Body of pancreas (tissue), 4 donors: ENCODE data around the gene PLXNA3. TPM values are rescaled to one million over a fixed set of nuclear protein-coding genes. Genes with fewer than 3 reads are reported as not detected.
"Not testable (repeated sequence)": the region's sequence is repeated elsewhere in the genome, so short reads cannot be mapped to it uniquely, and the experiment has no call there.

Source experiments
- ATAC-seq: fragments of 150-250 bp; one replicate; pipeline ENCODE4 v1.9.1; 2016
- DNase-seq, 4 donors: peaks; one replicate each; pipeline ENCODE4 v3.0.0-alpha.2; 2019
- H3K27ac ChIP-seq, 4 donors: fragments of 200-600 bp; sonication (generic); 1 replicate in 3 of 4; 2 replicates in 1 of 4; pipeline versions ENCODE4 v1.5.1 to v1.6.1; 2016 to 2019; ENCODE audit warnings: mild to moderate bottlenecking in 1 of 4, mixed read lengths in 1 of 4, moderate library complexity in 1 of 4
- H3K27me3 ChIP-seq, 2 donors: fragments of 200-600 bp; sonication (generic); one replicate each; pipeline ENCODE4 v1.6.0; 2016; ENCODE audit warnings: mild to moderate bottlenecking in 1 of 2
- H3K36me3 ChIP-seq, 2 donors: fragments of 200-600 bp; sonication (generic); replicated peaks in 1 of 2; 2 replicates each; pipeline ENCODE4 v1.5.1; 2016; ENCODE audit warnings: low read depth in 2 of 2; ENCODE audit not compliant: insufficient read depth in 1 of 2
- H3K4me1 ChIP-seq: fragments of 200-600 bp; sonication (generic); one replicate; pipeline ENCODE4 v1.6.0; 2016
- H3K4me3 ChIP-seq, 2 donors: fragments of 200-600 bp; sonication (generic); 1 replicate in 1 of 2; 2 replicates in 1 of 2; pipeline ENCODE4 v1.5.1; 2016 to 2019
- H3K9me3 ChIP-seq, 3 donors: fragments of 200-600 bp; sonication (generic); 1 replicate in 2 of 3; 2 replicates in 1 of 3; pipeline ENCODE4 v1.5.1; 2016
- POLR2A ChIP-seq, 3 donors: fragments of 450-650 bp; IDR thresholded peaks; one replicate each; pipeline ENCODE4 v1.6.1; 2016; ENCODE audit warnings: antibody characterized with exemption in 3 of 3, mild to moderate bottlenecking in 2 of 3
- WGBS, 2 donors: methylation state at CpG; one replicate each; pipeline ENCODE4 v1.1.5; 2017; 5-methylcytosine and 5-hydroxymethylcytosine counted together
- intact Hi-C: fragments of 100-400 bp; cut with DNase I; formaldehyde crosslinking; loops from one replicate; pipeline ENCODE4 v1.15.1; 2023
- total RNA-seq, 2 donors: library from RNA; depleted of rRNA; stranded (reverse); fragments of >200 nt; gene quantifications; one replicate each; pipeline ENCODE4 v1.1.0, GENCODE V29; 2016
- TF ChIP-seq, protein P1 (sequence below), 7 experiments: fragments of 450-650 bp in 4 of 7; fragments of 200-600 bp in 3 of 7; sonication (generic) in 3 of 7; IDR thresholded peaks; one replicate each; pipeline ENCODE4 v1.5.1; 2016 to 2019; ENCODE audit warnings: antibody characterized with exemption in 7 of 7

The PLXNA3 gene
- total RNA-seq, 2 donors from 2014 or later = 7.3 to 19.1 TPM

DNA sequence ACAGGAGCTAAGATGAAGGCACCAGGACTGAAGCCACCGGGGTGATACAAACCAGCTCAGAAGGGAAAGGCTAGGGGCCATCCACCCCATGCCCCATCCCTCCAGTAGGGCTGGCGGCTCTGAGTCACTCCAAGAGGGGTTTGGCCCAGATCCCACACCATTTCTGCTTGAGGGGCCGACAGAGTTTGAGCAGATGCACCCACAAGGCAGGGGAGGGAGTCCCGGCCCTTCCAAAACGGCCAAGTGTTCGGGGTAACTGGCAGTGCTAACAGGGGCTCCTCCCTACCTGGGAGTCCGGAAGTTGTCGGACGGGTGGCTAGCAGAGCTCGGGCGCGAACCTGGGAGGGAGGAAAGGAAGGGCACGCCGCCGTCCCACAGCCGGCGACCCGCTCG lies 31.9 kb downstream of the PLXNA3 start:
- DNase-seq (peak; percentile 25 to 36 (median 33)), ATAC-seq (peak; percentile 4)
- H3K27ac ChIP-seq = peak overlapping the region; percentile 82 to 97 (median 93)
- no peaks in the 10 kb centered on the region for H3K36me3 ChIP-seq
- 0% methylated on average over 1 to 13 of the region's 19 CpGs for WGBS, 2 donors
- no peak for TF ChIP-seq POLR2A (IDR thresholded peaks at IDR 0.05)
- TF ChIP-seq, protein P1, sequence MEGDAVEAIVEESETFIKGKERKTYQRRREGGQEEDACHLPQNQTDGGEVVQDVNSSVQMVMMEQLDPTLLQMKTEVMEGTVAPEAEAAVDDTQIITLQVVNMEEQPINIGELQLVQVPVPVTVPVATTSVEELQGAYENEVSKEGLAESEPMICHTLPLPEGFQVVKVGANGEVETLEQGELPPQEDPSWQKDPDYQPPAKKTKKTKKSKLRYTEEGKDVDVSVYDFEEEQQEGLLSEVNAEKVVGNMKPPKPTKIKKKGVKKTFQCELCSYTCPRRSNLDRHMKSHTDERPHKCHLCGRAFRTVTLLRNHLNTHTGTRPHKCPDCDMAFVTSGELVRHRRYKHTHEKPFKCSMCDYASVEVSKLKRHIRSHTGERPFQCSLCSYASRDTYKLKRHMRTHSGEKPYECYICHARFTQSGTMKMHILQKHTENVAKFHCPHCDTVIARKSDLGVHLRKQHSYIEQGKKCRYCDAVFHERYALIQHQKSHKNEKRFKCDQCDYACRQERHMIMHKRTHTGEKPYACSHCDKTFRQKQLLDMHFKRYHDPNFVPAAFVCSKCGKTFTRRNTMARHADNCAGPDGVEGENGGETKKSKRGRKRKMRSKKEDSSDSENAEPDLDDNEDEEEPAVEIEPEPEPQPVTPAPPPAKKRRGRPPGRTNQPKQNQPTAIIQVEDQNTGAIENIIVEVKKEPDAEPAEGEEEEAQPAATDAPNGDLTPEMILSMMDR (IDR thresholded peaks at IDR 0.05) = no peak
- intact Hi-C loops = no loop called here
- peak overlapping the region; percentile 2 to 17 for H3K4me3 ChIP-seq
- peaks cover 39% of the 10 kb centered on the region for H3K4me1 ChIP-seq
- H3K9me3 ChIP-seq = no peaks in the 10 kb centered on the region
- H3K27me3 ChIP-seq = no peaks in the 10 kb centered on the region

DNA sequence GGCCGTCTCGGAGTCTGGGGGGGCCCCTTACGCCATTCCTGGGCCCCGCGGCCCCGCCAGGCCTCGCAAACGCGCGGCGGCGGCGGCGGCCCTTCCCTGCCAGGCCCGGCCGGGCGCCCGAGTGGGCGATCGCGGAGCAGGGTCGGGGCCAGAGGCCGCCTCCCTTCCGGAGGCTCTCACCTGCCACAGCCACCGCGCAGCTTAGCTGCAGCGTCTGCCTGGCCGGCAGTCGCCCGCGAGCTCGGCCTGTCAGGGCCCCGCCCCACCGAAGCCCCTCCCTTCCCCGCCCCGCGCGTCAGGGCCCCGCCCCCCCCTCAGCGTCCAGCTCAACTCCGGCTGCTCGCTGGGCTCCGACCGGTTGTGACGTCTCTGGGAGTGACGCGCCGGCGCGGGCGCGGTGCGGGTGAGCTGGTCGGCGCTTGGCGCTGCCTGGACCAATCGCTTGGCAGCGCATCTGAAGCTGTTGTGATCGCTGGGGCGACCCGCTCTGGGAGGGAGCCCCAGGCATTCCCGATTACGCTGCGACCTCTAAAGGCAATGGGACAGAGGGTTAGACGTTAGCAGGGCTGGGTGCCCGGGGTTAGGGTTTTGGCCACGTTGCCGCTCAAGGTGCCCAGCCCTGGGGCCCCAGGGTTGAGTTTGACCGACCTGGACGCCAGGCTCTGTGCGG lies 32.5 kb downstream of the PLXNA3 start, which contains the start of gene SLC10A3:
Gene SLC10A3 (minus strand): TSS at position 216 of the 670 bp plus-strand sequence. CDS start 1,689 bp downstream, outside the sequence.
- H3K4me1 ChIP-seq = peaks cover 34% of the 10 kb centered on the region
- no peaks in the 10 kb centered on the region for H3K9me3 ChIP-seq
- no peaks in the 10 kb centered on the region for H3K36me3 ChIP-seq
- H3K4me3 ChIP-seq = peak within 1 kb of the TSS; percentile 2 to 17
- ATAC-seq = peak; percentile 86
- 0% methylated on average over 3 of the region's 71 CpGs; no CpG with 5 or more reads in 1 of the 2 donors for WGBS, 2 donors
- peak; percentile 92 to 96 (median 94) for DNase-seq
- TF ChIP-seq, protein P1 (IDR thresholded peaks at IDR 0.05) = peak in 1 of 7 experiments; percentile 5
- peak; percentile 91 to 93 (median 91) for TF ChIP-seq POLR2A (IDR thresholded peaks at IDR 0.05)
- H3K27me3 ChIP-seq = no peaks in the 10 kb centered on the region
- intact Hi-C loops = no loop called here
- peak within 1 kb of the TSS; percentile 82 to 97 (median 93) for H3K27ac ChIP-seq

DNA sequence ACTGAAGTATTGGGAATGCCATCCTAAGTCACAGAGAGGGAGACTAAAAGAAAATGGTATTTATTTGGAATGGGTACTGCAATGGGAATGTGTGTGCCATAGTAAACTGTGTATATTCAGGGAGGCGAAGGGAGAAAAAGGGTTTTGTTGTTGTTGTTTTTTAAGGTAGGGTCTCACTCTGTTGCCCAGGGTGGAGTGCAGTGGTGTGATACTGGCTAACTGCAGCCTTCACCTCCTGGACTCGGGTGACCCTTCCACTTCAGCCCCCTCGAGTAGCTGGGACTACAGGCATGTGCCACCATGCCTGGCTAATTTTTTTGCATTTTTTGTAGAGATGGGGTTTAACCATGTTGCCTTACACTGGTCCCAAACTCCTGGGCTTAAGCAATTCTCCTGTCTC lies 36.6 kb downstream of the PLXNA3 start:
- H3K4me3 ChIP-seq = no peak overlapping the region
- DNase-seq = no peak

DNA sequence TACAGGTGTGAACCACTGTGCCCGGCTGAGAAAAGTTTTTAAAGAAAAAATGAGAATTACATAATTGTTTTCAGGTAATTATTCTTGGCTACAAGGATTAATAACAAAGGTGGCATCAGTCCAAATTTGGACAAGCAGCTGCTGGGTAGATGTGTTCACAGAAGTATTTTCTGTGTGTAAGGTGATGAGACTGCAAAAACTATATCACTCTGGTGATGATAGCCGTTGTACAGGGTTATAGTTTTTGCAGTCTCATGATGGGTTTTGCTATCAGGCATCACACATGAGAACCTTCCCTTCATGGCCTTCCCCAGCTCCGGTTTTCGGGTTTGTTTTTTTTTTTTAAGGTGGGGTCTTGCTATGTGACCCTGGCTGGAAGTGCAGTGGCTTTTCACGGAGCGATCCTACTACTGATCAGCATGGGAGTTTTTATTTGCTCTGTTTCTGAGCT lies 37.4 kb downstream of the PLXNA3 start:
- DNase-seq (no peak), ATAC-seq (no peak)
- Histone ChIP-seq H3K4me1 (no peaks in the 10 kb centered on the region), H3K27ac (no peak overlapping the region), H3K4me3 (no peak overlapping the region), H3K36me3 (no peaks in the 10 kb centered on the region), H3K9me3 (no peaks in the 10 kb centered on the region), H3K27me3 (no peaks in the 10 kb centered on the region)
- 63 to 72% methylated on average over 3 to 6 of the region's 6 CpGs for WGBS, 2 donors
- intact Hi-C loops = no loop called here
- TF ChIP-seq, protein P1 (IDR thresholded peaks at IDR 0.05) = no peak
- TF ChIP-seq POLR2A (IDR thresholded peaks at IDR 0.05) = no peak

More for the DNA sequence above, 36.6 kb downstream of the PLXNA3 start:
- intact Hi-C loops = no loop called here
- Histone ChIP-seq H3K27ac (no peak overlapping the region), H3K36me3 (no peaks in the 10 kb centered on the region), H3K27me3 (no peaks in the 10 kb centered on the region), H3K4me1 (peaks cover 1% of the 10 kb centered on the region), H3K9me3 (no peaks in the 10 kb centered on the region)
- ATAC-seq = no peak
- TF ChIP-seq POLR2A (IDR thresholded peaks at IDR 0.05) = no peak
- TF ChIP-seq, protein P1 (IDR thresholded peaks at IDR 0.05) = no peak
- WGBS, 2 donors = 56 to 73% methylated on average over 3 of the region's 3 CpGs

DNA sequence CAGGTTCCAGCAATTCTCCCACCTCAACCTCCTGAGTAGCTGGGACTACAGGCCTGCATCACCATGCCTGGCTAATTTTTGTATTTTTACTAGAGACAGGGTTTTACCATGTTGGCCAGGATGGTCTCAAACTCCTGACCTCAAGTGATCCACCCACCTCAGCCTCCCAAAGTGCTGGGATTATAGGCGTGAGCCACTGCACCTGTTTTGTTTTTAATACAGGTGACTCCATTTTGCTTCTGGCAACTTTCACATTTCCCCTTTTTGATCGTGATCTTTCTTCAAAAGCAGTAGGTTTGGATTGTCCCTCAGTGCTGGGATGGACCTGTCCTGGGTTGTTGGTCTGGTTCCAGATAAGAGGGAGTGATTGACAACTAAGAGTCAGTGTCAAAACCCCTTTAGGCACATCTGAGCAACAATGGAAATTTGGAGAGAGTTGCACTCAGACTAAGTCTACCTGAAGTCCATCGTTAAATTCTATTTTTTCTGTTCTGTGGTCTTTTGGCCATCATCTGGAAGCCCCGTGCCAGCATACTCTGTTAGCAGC lies 38.6 kb downstream of the PLXNA3 start:
- H3K9me3 ChIP-seq, DNase-seq, H3K27ac ChIP-seq, ATAC-seq, H3K4me1 ChIP-seq, H3K36me3 ChIP-seq, intact Hi-C loops, H3K27me3 ChIP-seq, H3K4me3 ChIP-seq: not testable (repeated sequence)
- 52 to 71% methylated on average over 3 to 4 of the region's 4 CpGs for WGBS, 2 donors

DNA sequence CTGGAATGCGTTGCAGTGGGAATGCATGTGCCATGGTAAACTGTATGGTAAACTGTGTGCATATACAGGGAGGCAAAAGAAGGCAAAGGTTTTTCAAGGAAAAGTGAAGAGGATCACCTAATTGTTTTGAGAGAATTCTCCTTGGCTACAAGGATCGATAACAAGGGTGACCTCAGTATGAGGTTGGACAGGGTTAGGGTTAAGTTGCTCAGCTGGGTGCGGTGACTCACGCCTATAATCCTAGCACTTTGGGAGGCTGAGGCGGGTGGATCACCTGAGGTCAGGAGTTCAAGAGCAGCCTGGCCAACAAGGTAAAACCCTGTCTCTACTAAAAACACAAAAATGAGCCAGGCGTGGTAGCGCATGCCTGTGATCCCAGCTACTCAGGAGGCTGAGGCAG lies 43.3 kb downstream of the PLXNA3 start:
- H3K27ac ChIP-seq, H3K36me3 ChIP-seq, H3K27me3 ChIP-seq, DNase-seq, H3K4me1 ChIP-seq, intact Hi-C loops, ATAC-seq, H3K4me3 ChIP-seq, H3K9me3 ChIP-seq: not testable (repeated sequence)
- WGBS, 2 donors = 86 to 88% methylated on average over 2 to 7 of the region's 7 CpGs
